ENCODE data around the gene RACGAP1. TPM values are rescaled to one million over a fixed set of nuclear protein-coding genes. Genes with fewer than 3 reads are reported as not detected.

The RACGAP1 gene
- total and polyA plus RNA-seq, 2 donors (not counting 1 experiment from before 2014, with no cell fraction given) = 4.1 to 14.2 TPM

DNA sequence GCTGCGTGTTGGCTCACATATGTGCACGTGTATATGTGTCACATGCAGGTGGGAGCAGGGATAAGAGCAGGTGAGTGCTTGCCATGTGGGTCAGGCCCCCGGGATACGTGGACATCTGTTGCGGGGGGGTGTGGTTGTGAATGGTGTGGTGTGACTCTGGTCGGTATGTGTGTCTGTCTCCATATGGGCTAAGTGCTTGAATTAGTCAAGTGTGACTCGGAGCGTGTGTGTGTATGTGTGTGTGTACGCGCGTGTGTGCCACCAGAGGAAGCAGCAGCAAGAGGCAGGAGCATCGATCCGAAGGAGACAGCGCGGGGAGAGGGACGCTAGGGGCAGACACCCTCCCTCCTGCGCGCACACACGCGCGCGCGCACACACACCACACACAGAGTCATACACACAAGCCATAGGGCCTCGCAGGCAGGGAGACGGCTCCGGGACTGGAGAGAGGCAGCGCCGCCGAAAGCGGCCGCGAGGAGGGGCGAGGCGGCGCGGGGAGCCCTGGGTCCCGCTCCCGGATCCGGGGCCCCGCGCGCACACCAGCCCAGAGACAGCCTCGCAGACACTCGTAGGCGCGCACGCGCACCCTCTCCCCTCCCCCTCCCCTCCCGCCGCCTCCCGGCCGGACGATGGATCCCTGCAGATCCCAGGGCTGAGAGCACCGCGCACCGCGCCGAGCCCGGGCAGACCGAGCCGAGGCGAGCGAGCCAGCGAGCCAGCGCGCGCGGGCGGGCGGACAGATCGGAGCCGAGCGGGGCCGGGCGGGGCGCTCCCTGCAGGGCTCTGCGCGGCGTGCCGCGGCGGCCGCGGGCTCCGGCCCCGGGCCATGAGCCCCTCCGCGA is 31.9 kb upstream of the RACGAP1 start, which contains the start of gene ASIC1:
Gene ASIC1, plus strand, starts transcription at position 597 of the 842 bp plus-strand sequence. CDS start 1,171 bp downstream, outside the sequence.
- Histone ChIP-seq H3K9me3 (ENCODE audit: control extremely low read depth in 1 of 3, control insufficient read depth in 2 of 3, insufficient read depth in 1 of 3, low read length in 2 of 3) (peaks cover 0 to 4% (median 0%) of the 10 kb centered on the region in 3 donors), H4K20me1 (ENCODE audit: control insufficient read depth, insufficient read depth, low read length, poor library complexity, severe bottlenecking) (no peaks in the 10 kb centered on the region), H3K9ac (ENCODE audit: low read length) (peak within 1 kb of the TSS; percentile 60), H3K4me2 (replicated peaks; ENCODE audit: low read depth, low read length, poor library complexity, severe bottlenecking) (peak within 1 kb of the TSS; percentile 94), H3K79me2 (ENCODE audit: control insufficient read depth, insufficient read depth, low read length) (no peaks in the 10 kb centered on the region), H3K27me3 (replicated peaks in 1 of 4; ENCODE audit: control extremely low read depth in 1 of 4, control insufficient read depth in 3 of 4, insufficient read depth in 4 of 4, low read length in 3 of 4) (peaks cover 0 to 51% (median 21%) of the 10 kb centered on the region in 4 experiments), H3K4me1 (ENCODE audit: control insufficient read depth in 2 of 2, insufficient read depth in 2 of 2, low read length in 2 of 2) (peaks cover 22 to 23% of the 10 kb centered on the region in 2 donors), H2AFZ (ENCODE audit: insufficient read depth, low read depth, low read length, poor library complexity, severe bottlenecking) (peak within 1 kb of the TSS; percentile 56), H3K4me3 (ENCODE audit: control extremely low read depth in 1 of 5, extremely low read depth in 1 of 5, insufficient read depth in 1 of 5, low read depth in 2 of 5, low read length in 4 of 5) (peak within 1 kb of the TSS; percentile 2 to 62 (median 51)), H3K36me3 (replicated peaks in 1 of 2; ENCODE audit: control extremely low read depth in 1 of 2, control insufficient read depth in 1 of 2, extremely low read depth in 1 of 2, insufficient read depth in 2 of 2, low read length in 1 of 2) (no peaks in the 10 kb centered on the region), H3K27ac (ENCODE audit: low read length in 2 of 2) (no peak within 1 kb of the TSS)
- Mint-ChIP-seq H3K4me1 (peaks cover 19% of the 10 kb centered on the region), H3K27ac (no peak within 1 kb of the TSS), H3K9me3 (ENCODE audit: insufficient read depth) (no peaks in the 10 kb centered on the region), H3K27me3 (peaks cover 65% of the 10 kb centered on the region), H3K4me3 (peak within 1 kb of the TSS; percentile 92)
- 1% methylated on average over 75 of the region's 88 CpGs for WGBS (ENCODE audit: insufficient coverage)
- ChIA-PET CTCF (interaction anchor here (0.6 to 4.8 kb wide), 12 partner anchors 8 to 280 kb away, joined by 3 to 90 read pairs (median 6); no protein-coding TSS in a partner anchor), POLR2A (no interaction called here)
- DNase-seq (peak; percentile 61), ATAC-seq (ENCODE audit: low read depth) (peak; percentile 34)
- intact Hi-C loops (cut with micrococcal nuclease) = loop anchor here (5.0 kb wide), 1 partner anchor 190 kb away; no protein-coding TSS in a partner anchor
- no peak for TF ChIP-seq EZH2 (IDR thresholded peaks at IDR 0.05; ENCODE audit: borderline replicate concordance, insufficient read depth, low read depth, low read length, poor library complexity, severe bottlenecking)
- TF ChIP-seq, protein P1, sequence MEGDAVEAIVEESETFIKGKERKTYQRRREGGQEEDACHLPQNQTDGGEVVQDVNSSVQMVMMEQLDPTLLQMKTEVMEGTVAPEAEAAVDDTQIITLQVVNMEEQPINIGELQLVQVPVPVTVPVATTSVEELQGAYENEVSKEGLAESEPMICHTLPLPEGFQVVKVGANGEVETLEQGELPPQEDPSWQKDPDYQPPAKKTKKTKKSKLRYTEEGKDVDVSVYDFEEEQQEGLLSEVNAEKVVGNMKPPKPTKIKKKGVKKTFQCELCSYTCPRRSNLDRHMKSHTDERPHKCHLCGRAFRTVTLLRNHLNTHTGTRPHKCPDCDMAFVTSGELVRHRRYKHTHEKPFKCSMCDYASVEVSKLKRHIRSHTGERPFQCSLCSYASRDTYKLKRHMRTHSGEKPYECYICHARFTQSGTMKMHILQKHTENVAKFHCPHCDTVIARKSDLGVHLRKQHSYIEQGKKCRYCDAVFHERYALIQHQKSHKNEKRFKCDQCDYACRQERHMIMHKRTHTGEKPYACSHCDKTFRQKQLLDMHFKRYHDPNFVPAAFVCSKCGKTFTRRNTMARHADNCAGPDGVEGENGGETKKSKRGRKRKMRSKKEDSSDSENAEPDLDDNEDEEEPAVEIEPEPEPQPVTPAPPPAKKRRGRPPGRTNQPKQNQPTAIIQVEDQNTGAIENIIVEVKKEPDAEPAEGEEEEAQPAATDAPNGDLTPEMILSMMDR (IDR thresholded peaks at IDR 0.05) = no peak

DNA sequence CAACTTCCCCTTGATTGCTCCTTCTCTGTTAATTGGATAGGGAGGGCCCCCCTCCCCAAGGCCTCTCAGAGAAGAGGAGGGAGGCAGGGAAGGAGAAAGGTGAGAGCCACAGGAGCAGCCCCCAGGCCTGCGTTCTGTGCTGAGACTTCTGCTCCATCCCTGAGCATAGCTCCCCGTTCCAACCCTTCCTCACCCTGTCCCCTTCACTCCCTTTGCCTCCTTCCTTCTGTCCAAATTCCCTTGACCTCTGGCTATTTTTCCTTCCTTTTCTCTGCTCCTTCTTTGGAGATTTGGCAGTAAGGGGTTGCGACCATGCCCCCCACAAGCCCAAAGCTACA is 31.3 kb upstream of the RACGAP1 start:
- H3K9me3 ChIP-seq (ENCODE audit: control extremely low read depth in 1 of 3, control insufficient read depth in 2 of 3, insufficient read depth in 1 of 3, low read length in 2 of 3) = peaks cover 0 to 4% (median 0%) of the 10 kb centered on the region in 3 donors
- 13% methylated on average over 1 of the region's 3 CpGs for WGBS (ENCODE audit: insufficient coverage)
- TF ChIP-seq, protein P1 (IDR thresholded peaks at IDR 0.05) = no peak
- no peak for TF ChIP-seq EZH2 (IDR thresholded peaks at IDR 0.05; ENCODE audit: borderline replicate concordance, insufficient read depth, low read depth, low read length, poor library complexity, severe bottlenecking)
- peaks cover 20% of the 10 kb centered on the region for H3K4me1 Mint-ChIP-seq
- H3K79me2 ChIP-seq (ENCODE audit: control insufficient read depth, insufficient read depth, low read length) = no peaks in the 10 kb centered on the region
- H4K20me1 ChIP-seq (ENCODE audit: control insufficient read depth, insufficient read depth, low read length, poor library complexity, severe bottlenecking) = no peaks in the 10 kb centered on the region
- H3K4me3 ChIP-seq (ENCODE audit: control extremely low read depth in 1 of 5, extremely low read depth in 1 of 5, insufficient read depth in 1 of 5, low read depth in 2 of 5, low read length in 4 of 5) = peak overlapping the region in 2 of 5 experiments; percentile 51 to 62
- no peaks in the 10 kb centered on the region for H3K36me3 ChIP-seq (replicated peaks in 1 of 2; ENCODE audit: control extremely low read depth in 1 of 2, control insufficient read depth in 1 of 2, extremely low read depth in 1 of 2, insufficient read depth in 2 of 2, low read length in 1 of 2)
- H3K27me3 ChIP-seq (replicated peaks in 1 of 4; ENCODE audit: control extremely low read depth in 1 of 4, control insufficient read depth in 3 of 4, insufficient read depth in 4 of 4, low read length in 3 of 4) = peaks cover 0 to 55% (median 24%) of the 10 kb centered on the region in 4 experiments
- peak overlapping the region; percentile 92 for H3K4me3 Mint-ChIP-seq
- peak overlapping the region; percentile 94 for H3K4me2 ChIP-seq (replicated peaks; ENCODE audit: low read depth, low read length, poor library complexity, severe bottlenecking)
- H3K27me3 Mint-ChIP-seq = peaks cover 67% of the 10 kb centered on the region
- peaks cover 22 to 23% of the 10 kb centered on the region in 2 donors for H3K4me1 ChIP-seq (ENCODE audit: control insufficient read depth in 2 of 2, insufficient read depth in 2 of 2, low read length in 2 of 2)
- ChIA-PET POLR2A (no interaction called here), CTCF (interaction anchor here (0.7 to 4.8 kb wide), 16 partner anchors 9 to 279 kb away, joined by 3 to 90 read pairs (median 5); no protein-coding TSS in a partner anchor)
- no peak overlapping the region for H3K9ac ChIP-seq (ENCODE audit: low read length)
- H3K27ac ChIP-seq (ENCODE audit: low read length in 2 of 2) = no peak overlapping the region
- ATAC-seq (ENCODE audit: low read depth) = no peak
- intact Hi-C loops (cut with micrococcal nuclease) = loop anchor here (5.0 kb wide), 1 partner anchor 189 kb away; no protein-coding TSS in a partner anchor
- no peak overlapping the region for H2AFZ ChIP-seq (ENCODE audit: insufficient read depth, low read depth, low read length, poor library complexity, severe bottlenecking)
- H3K27ac Mint-ChIP-seq = no peak overlapping the region
- H3K9me3 Mint-ChIP-seq (ENCODE audit: insufficient read depth) = no peaks in the 10 kb centered on the region
- DNase-seq = no peak

Measured in B cell (primary cell).